HG03103 (cell line): ENCODE measurements around the gene FNDC8.
A peak's percentile ranks its signal among the peaks of the same experiment; 100 is the strongest.
"Not testable (repeated sequence)": the region's sequence is repeated elsewhere in the genome, so short reads cannot be mapped to it uniquely, and the experiment has no call there.

Experiments
- ATAC-seq: cut with Tn5 transposase; IDR thresholded peaks from one replicate; pipeline ENCODE4 v1.9.1; 2021; ENCODE audit warnings: low read depth; ENCODE audit not compliant: unreplicated experiment

Gene FNDC8

GRCh38 chr17:35121315-35121714, at the start of gene FNDC8:
Gene FNDC8, plus strand, starts transcription at chr17:35121615. Its CDS starts 79 bp downstream, at chr17:35121694.
- ATAC-seq = no peak

DNA sequence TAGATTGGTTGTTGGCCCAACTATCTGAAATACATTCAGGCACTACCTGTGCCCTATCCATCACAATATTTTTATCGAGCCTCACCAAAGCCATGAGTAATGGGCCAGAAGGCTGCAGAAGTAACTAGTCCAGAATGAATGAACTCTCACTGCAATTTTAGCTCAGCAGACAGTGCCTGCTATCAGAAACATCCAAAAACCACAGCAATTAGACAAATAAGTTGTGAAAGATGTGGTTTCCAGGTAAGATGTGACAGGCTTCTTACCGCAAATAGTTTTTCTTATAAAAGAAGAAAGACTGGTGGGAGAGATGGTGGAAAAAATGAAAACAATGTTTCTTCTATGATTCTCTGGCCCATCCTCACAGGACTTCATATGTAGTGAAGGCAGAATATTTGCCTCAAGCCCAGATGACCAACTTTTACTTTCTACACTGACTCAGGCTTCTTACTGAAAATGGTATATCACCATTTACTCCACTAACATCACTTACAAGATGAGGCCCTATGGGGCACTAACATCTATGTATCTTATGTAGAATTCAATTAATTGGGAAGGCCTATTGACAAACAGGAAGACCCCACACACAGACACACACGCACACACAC, 48.1 kb upstream of the FNDC8 start:
- no peak for ATAC-seq

DNA sequence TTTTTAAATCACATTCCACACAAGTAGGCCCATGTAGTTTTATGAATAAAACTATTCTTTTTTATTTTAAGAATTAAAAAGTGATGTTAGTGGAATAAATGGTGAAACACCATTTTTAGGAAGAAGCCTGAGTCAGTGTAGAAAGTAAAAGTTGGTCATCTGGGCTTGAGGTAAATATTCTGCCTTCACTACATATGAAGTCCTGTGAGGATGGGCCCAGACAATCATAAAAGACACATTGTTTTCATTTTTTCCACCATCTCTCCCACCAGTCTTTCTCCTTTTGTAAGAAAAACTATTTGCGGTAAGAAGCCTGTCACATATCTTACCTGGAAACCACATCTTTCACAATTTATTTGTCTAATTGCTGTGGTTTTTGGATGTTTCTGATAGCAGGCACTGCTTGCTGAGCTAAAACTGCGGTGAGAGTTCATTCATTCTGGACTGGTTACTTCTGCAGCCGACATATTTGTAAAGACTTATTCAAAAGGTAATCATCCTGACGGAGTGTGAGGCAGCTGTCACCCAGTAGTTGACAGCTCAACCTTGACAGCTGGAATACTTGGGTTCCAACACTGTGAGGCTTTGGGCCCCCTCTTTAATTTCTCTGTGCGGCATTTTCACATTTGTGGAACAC, 47.3 kb upstream of the FNDC8 start:
- no peak for ATAC-seq

GRCh38 chr17:35074711-35075707, 46.4 kb upstream of the FNDC8 start:
- ATAC-seq = no peak

DNA sequence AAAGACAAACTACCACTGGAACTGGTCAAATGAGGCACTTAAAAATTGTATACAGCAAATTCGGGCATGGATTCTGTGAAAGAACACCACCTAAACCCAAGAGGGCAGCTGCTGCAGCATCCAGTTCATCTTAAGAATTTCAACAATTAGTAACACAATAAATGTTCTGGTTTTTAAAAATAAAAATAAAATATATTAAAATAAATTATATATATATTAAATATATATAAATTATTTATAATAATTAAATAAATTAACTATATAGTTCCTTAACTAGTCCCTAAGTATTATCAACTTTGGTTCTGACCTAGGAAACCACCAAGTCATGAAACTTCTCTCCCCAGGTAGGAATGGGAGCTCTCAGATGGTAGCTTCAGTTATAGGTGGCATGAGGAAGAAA, 44.5 kb upstream of the FNDC8 start:
- no peak for ATAC-seq

DNA sequence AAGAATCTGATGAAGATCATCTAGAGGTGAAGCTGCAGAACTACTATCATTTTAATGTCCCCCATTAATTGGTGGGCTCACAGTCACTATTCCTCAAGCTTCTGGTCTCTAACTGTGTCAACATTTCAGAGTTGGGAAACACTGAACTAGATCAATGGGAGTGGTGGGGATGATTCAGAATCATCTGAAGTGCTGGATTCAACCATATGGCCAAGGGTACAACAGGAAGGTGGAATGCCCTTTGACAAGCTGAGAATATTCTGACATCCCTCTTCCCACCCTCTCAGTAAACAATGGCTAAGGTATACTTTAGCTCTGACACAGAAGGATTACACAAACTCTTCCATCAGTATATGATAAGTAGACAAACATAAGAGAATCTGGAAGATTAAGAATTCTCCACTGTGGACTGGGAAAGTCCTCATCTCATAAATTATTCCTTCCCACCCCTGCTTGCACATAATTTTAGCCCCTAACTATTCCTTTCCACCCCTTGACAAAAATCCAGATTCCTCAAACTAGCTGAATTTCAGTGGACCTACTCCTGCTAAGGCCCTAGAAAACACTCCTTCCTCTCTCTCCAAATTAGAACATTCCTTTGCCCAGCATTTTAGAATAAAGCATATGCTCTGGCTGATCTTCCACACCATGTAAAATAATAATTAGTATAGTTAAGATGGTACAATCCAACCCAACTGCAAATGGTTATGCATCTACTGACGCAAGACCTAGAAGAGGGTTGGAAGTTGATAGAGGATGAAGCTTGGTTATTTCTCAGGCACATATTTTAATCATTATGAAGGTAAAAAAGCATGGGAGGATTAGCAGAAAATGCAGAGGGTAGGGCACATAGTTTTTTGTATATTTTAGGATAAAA, 41.6 kb upstream of the FNDC8 start:
- no peak for ATAC-seq

- ATAC-seq = peak; percentile 61
These were observed 40.9 kb upstream of the FNDC8 start for GRCh38 chr17:35080536-35080935.

DNA sequence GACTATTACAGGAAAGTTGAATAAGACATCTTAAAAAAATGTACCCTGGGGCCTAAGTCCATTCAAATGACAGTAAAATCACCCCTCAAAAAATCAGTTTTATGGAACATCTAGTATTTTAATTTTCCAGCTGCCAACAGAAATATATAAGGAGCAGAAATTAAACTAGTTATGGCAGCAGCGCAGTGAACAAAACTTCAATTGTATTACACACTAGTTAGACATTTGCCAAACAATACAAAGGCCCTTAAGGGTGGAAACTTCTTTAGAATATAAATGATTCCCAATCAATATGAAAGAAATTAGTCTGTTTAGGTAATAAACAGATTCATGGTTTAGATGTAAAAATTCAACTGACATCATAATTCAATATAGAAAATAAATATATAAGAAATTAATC, 39.8 kb upstream of the FNDC8 start:
- no peak for ATAC-seq

DNA sequence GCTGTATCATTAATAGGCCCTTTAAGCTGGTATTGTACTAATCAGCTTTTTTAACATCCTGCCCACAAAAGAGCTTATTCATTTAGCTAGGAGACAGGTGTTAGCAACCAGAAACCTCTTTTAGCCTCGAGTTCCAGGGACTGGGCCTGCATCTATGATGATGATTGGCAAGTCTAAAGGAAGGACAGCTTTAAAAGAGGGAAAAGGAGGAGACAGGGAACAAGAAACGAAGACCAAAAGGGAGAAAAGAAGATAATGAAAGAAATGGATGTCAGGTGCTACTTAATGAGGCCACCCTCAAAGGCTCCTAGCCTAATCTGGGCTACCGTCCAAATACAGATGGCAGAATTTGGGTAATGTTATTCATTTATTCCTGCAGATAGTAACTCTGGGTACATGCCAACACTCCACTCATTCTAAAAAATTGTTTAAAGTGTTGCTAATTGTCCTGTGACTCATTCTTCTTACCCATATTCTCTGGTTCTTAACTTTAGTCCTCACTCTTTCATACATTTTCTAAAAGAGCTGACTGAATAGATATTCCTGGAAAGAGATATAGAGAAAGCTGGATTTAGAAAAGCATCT, 39.2 kb upstream of the FNDC8 start:
- ATAC-seq = no peak

DNA sequence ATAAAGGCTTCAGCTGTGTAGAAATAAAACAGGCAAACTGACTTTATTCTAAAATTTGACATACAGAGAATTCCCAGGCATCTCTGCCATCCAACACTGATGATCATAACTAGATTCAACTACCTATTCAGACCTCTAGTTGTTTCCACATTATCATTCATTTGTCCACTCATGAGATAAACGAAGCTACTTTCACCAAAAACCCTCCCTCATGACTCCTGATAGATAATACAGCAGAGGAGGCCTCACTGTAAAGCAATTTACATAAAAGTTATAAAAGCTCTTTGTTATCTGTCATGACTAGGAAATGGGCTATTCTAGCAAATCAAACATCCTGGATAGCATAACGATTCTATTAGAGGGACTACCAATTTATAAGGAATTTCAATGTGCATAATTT, 38.3 kb upstream of the FNDC8 start:
- ATAC-seq = no peak

DNA sequence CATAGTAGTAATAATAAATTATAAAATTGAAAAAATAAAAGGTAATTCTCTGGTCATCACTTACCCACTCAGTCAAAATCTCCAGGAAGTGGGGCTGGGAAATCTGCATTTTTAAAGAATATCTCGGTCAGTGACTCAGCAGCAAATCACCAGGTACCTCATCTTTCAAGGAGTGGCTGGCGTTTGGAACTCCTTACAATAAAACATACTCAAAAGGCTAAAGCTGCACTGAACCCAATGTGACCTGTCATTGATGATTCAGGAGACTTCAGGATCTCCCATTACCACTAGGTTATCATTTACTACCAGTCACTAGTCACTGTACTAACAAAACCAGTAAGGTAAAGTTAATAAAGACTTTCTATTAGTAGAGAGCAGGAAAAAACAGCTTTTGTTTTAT, 36.4 kb upstream of the FNDC8 start:
- ATAC-seq = no peak

GRCh38 chr17:35086164-35086563, 35.3 kb upstream of the FNDC8 start:
- ATAC-seq = no peak

GRCh38 chr17:35086931-35087573, 34.4 kb upstream of the FNDC8 start:
- no peak for ATAC-seq

DNA sequence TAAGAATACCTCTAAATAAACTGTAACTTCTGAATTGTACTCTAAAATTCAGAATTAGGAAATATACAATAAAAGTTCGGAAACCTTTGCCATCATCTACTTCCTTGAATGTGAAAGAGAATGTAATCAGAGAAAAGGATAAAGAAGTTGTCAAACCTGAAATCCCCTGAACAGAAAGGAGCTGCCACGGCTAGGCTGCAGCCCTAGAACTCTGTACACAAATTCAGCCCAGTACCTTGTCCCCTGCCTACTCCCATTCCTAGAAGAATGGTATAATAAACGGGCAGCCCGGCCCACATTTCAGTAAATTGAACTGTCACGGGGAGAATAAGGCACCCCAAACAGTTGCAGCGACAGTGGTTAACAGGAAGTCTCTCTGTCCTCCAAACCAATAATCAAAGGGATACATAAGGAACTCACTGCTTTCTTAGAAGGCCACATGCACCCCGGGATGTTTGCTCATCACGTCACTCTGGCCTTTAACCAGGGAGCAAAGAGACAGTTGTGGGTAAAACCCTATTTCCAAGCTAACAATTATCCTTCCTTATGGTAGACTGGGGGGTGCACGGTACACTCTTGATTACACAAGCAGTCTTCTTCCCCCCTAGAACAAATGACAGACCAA, 33.6 kb upstream of the FNDC8 start:
- no peak for ATAC-seq

- no peak for ATAC-seq
These were observed 33.0 kb upstream of the FNDC8 start for GRCh38 chr17:35088356-35088880.

GRCh38 chr17:35088881-35089585, 32.4 kb upstream of the FNDC8 start:
- ATAC-seq = peak; percentile 51

- peak; percentile 2 for ATAC-seq
These were observed 31.7 kb upstream of the FNDC8 start for GRCh38 chr17:35089586-35090296.

GRCh38 chr17:35090707-35091106, 30.7 kb upstream of the FNDC8 start:
- not testable (repeated sequence) for ATAC-seq
